Mesendoderm (in vitro differentiated cells): Measurements from ENCODE around the gene GJA3.

Source experiments
- DNase-seq: peaks from one replicate; pipeline ENCODE4 v3.0.0; 2013
- H2AK5ac ChIP-seq: 2 replicates; pipeline ENCODE4 v1.6.1; 2013; ENCODE audit warnings: low read length, inconsistent platforms
- H2BK120ac ChIP-seq: 2 replicates; pipeline ENCODE4 v1.6.1; 2013; ENCODE audit warnings: low read depth, mild to moderate bottlenecking, low read length, moderate library complexity, mixed read lengths
- H2BK15ac ChIP-seq: replicated peaks from 2 replicates; pipeline ENCODE4 v1.6.1; 2013; ENCODE audit warnings: low read depth, mild to moderate bottlenecking, moderate library complexity
- H2BK5ac ChIP-seq: 2 replicates; pipeline ENCODE4 v1.6.1; 2013; ENCODE audit warnings: low read length, inconsistent platforms
- H3K18ac ChIP-seq: 2 replicates; pipeline ENCODE4 v1.6.1; 2013; ENCODE audit warnings: mild to moderate bottlenecking, low read length, mixed read lengths
- H3K23ac ChIP-seq: one replicate; pipeline ENCODE4 v1.6.1; 2013; ENCODE audit warnings: low read length
- H3K27ac ChIP-seq: 2 replicates; pipeline ENCODE4 v1.5.1; 2013; ENCODE audit warnings: low read depth, mild to moderate bottlenecking, inconsistent platforms, low read length, moderate library complexity
- H3K27me3 ChIP-seq: 2 replicates; pipeline ENCODE4 v1.6.1; 2013; ENCODE audit warnings: low read length, control low read depth, mild to moderate bottlenecking, inconsistent platforms; ENCODE audit not compliant: insufficient read depth, poor library complexity
- H3K36me3 ChIP-seq: 2 replicates; pipeline ENCODE4 v1.6.1; 2013; ENCODE audit warnings: low read length, inconsistent platforms; ENCODE audit not compliant: control insufficient read depth, insufficient read depth
- H3K4ac ChIP-seq: one replicate; pipeline ENCODE4 v1.6.1; 2013; ENCODE audit warnings: low read depth, mild to moderate bottlenecking, low read length, moderate library complexity
- H3K4me1 ChIP-seq: 2 replicates; pipeline ENCODE4 v1.6.1; 2013; ENCODE audit warnings: low read depth, low read length, inconsistent platforms; ENCODE audit not compliant: control insufficient read depth
- H3K4me2 ChIP-seq: 2 replicates; pipeline ENCODE4 v1.6.1; 2013; ENCODE audit warnings: low read length
- H3K4me3 ChIP-seq: 2 replicates; pipeline ENCODE4 v1.5.1; 2013; ENCODE audit warnings: mild to moderate bottlenecking, low read length
- H3K56ac ChIP-seq: one replicate; pipeline ENCODE4 v1.6.1; 2013; ENCODE audit warnings: low read length
- H3K79me1 ChIP-seq: 2 replicates; pipeline ENCODE4 v1.6.1; 2013; ENCODE audit warnings: low read length, inconsistent platforms
- H3K79me2 ChIP-seq: 2 replicates; pipeline ENCODE4 v1.6.1; 2013; ENCODE audit warnings: mild to moderate bottlenecking, low read length; ENCODE audit not compliant: control insufficient read depth, insufficient read depth
- H3K9ac ChIP-seq: 2 replicates; pipeline ENCODE4 v1.6.1; 2013; ENCODE audit warnings: low read length, inconsistent platforms
- H4K5ac ChIP-seq: one replicate; pipeline ENCODE4 v1.6.1; 2013; ENCODE audit warnings: low read length
- H4K8ac ChIP-seq: one replicate; pipeline ENCODE4 v1.6.1; 2013; ENCODE audit warnings: low read depth, mild to moderate bottlenecking, control low read depth, low read length, moderate library complexity
- WGBS: extraction: QIAGEN DNeasy Blood & Tissue Kit; methylation state at CpG from one replicate; pipeline ENCODE4 v1.1.7; 2013; ENCODE audit warnings: low lambda C conversion rate, missing lambda C conversion rate; ENCODE audit not compliant: insufficient coverage; ENCODE audit errors: extremely low coverage; 5-methylcytosine and 5-hydroxymethylcytosine counted together

The GJA3 gene

DNA sequence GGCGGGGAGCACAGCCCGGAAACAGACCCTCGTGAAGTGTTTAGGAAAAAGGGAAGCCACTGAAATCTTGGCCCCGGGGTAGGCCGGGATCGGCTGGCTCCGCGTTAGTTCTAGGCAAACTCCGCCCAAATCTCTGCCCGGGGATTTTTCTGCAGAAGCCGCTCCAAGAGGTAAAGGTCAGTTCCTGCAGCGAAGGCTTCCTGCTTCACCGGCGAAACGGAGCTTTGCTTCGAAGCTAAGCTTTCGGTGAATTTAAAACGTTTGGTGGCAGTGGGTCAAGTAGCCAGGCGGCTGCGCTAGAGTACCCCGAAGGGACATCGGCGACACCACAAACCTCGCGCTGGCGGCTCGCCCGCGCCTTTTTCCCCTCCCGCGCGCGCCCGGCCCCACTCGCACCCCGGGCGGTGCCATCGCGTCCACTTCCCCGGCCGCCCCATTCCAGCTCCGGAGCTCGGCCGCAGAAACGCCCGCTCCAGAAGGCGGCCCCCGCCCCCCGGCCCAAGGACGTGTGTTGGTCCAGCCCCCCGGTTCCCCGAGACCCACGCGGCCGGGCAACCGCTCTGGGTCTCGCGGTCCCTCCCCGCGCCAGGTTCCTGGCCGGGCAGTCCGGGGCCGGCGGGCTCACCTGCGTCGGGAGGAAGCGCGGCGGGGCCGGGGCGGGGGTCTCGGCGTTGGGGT lies 31.4 kb upstream of the GJA3 start:
- WGBS, result no CpG with 5 or more reads among the region's 73 CpGs

DNA sequence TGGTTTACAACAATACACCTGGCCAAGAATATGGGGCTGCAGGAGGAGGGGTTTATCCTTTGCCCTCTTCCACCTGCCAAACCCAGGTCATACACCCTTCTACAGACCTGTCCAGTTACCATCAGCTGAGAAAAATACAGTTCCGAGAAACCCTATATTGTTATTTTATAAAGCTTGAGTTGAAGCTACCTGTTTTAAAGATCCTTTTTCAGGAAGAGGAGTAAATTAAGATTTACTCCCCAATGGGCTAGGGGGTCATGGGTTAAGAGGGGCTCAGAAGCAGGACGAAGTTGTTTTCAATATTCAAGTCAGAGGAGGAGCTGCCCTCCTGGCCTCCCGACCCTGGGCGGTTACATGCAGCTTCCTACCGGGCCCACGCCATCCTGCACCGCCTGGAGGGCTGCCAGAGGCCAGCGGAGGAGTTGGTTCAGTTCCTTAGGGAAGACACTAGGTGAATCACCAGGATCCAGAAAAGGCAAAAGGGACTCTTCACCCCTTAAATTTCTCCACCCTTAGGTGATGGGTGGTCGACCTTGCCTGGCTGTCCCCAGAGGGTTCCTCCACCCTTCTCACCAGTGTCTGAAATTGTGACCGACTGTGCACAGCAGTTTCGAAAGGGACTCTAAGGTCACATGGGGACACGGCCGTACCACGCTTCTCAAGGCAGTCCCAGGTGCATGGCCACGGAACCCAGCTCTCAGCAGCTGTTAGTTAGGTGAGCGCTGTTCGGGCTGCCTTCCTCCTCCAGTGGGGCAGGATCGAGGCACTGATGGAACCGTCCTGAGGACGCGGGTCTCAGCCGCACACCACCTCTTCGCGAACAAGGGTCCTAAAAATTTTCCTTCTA lies 30.7 kb upstream of the GJA3 start:
- DNase-seq, result no peak
- H3K4me3 ChIP-seq, result no peak overlapping the region

More for the DNA sequence above, 31.4 kb upstream of the GJA3 start:
- DNase-seq, result peak; percentile 72
- H3K27ac ChIP-seq, result no peak overlapping the region
- no peak overlapping the region for H3K4me3 ChIP-seq
- no peak overlapping the region for H2BK15ac ChIP-seq
- H3K4me2 ChIP-seq, result peak overlapping the region; percentile 71
- H3K27me3 ChIP-seq, result peaks cover 43% of the 10 kb centered on the region
- H3K23ac ChIP-seq, result no peak overlapping the region
- no peak overlapping the region for H4K8ac ChIP-seq
- H4K5ac ChIP-seq, result no peak overlapping the region
- H2BK120ac ChIP-seq, result no peak overlapping the region
- no peaks in the 10 kb centered on the region for H3K79me2 ChIP-seq
- H3K56ac ChIP-seq, result peak overlapping the region; percentile 66
- no peaks in the 10 kb centered on the region for H3K79me1 ChIP-seq
- H3K4me1 ChIP-seq, result no peaks in the 10 kb centered on the region
- H3K18ac ChIP-seq, result peak overlapping the region; percentile 33
- peak overlapping the region; percentile 30 for H3K9ac ChIP-seq
- H2BK5ac ChIP-seq, result no peak overlapping the region
- no peaks in the 10 kb centered on the region for H3K36me3 ChIP-seq
- no peak overlapping the region for H2AK5ac ChIP-seq
- H3K4ac ChIP-seq, result no peak overlapping the region

DNA sequence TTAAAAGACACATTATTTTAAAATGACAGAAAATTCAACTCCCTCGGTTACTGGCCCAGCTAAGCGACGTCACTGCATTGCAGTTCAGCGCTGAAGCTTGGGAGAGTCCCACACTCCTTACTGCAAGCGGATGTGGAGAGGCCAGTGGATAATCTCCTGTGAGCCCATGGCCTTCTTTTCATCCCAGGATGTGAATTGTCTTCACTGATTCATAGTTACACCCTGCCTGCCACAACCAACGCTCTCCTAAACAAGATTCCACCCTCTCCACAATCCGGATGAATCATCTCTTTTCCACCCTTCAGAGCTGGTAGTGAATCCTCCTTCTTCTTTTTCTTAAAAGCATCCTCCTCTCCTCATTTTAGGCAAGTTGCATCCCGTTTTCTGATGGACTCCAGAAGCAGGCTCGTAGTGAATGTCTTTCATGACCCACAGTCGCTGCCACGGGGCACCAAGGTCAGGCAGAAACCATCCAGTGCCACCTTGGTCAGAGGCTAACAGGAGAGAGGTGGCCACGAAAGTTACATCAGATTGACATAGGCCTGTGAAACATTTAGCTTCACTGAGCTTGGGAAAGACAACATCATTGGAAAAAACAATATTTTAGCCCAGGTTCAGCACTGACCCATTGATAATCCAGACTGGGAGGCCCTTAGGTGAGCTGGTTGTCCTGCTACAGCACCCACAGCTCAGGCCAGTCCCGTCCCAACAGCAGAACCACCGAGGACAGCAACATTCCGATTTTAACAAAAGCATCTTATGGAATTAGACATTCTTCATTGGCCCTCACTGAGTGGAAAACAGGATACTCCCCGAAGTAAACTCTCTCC lies 29.8 kb upstream of the GJA3 start:
- Histone ChIP-seq H3K23ac (no peak overlapping the region), H2BK5ac (no peak overlapping the region), H4K8ac (no peak overlapping the region), H2BK120ac (no peak overlapping the region), H3K56ac (no peak overlapping the region), H3K4ac (no peak overlapping the region), H3K4me1 (no peaks in the 10 kb centered on the region), H3K36me3 (no peaks in the 10 kb centered on the region), H3K27me3 (peaks cover 41% of the 10 kb centered on the region), H3K4me3 (no peak overlapping the region), H3K9ac (no peak overlapping the region), H2BK15ac (no peak overlapping the region), H3K4me2 (no peak overlapping the region), H4K5ac (no peak overlapping the region), H3K79me1 (no peaks in the 10 kb centered on the region), H2AK5ac (no peak overlapping the region), H3K27ac (no peak overlapping the region), H3K18ac (no peak overlapping the region), H3K79me2 (no peaks in the 10 kb centered on the region)
- DNase-seq, result no peak
- WGBS, result no CpG with 5 or more reads among the region's 16 CpGs

More for the DNA sequence above, 30.7 kb upstream of the GJA3 start:
- no peaks in the 10 kb centered on the region for H3K79me2 ChIP-seq
- H3K27me3 ChIP-seq, result peaks cover 43% of the 10 kb centered on the region
- no peak overlapping the region for H4K5ac ChIP-seq
- H2BK15ac ChIP-seq, result no peak overlapping the region
- no peak overlapping the region for H2BK5ac ChIP-seq
- H3K18ac ChIP-seq, result no peak overlapping the region
- no peaks in the 10 kb centered on the region for H3K4me1 ChIP-seq
- H3K36me3 ChIP-seq, result no peaks in the 10 kb centered on the region
- H4K8ac ChIP-seq, result no peak overlapping the region
- H3K4ac ChIP-seq, result no peak overlapping the region
- peak overlapping the region; percentile 81 for H3K23ac ChIP-seq
- peak overlapping the region; percentile 71 for H3K4me2 ChIP-seq
- peak overlapping the region; percentile 30 for H3K9ac ChIP-seq
- peak overlapping the region; percentile 66 for H3K56ac ChIP-seq
- H3K27ac ChIP-seq, result no peak overlapping the region
- no peak overlapping the region for H2AK5ac ChIP-seq
- no CpG with 5 or more reads among the region's 24 CpGs for WGBS
- no peak overlapping the region for H2BK120ac ChIP-seq
- no peaks in the 10 kb centered on the region for H3K79me1 ChIP-seq

DNA sequence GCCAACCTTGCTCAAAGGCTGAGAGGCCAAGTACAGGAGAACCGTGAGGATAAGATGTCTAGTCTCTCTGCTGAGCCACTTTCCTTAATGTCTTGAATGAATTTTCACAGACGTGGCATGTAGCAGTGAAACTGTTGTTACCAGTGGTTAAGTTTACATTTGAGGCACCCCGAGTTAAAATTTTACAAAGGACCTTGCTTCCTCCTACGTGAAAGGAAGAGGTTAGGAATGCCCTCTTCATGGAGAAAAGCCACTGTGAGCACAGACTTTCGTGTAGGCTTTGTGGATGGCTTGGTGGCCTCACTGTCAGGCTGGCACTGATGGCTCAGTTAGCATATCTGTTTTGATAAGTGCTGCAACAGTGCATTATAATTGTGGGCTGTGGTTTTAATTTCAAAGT lies 29.2 kb upstream of the GJA3 start:
- H2BK5ac ChIP-seq, result no peak overlapping the region
- H4K5ac ChIP-seq, result no peak overlapping the region
- H3K79me1 ChIP-seq, result no peaks in the 10 kb centered on the region
- H3K4me1 ChIP-seq, result no peaks in the 10 kb centered on the region
- H3K27ac ChIP-seq, result no peak overlapping the region
- H3K79me2 ChIP-seq, result no peaks in the 10 kb centered on the region
- no peak overlapping the region for H3K4me3 ChIP-seq
- H2BK15ac ChIP-seq, result no peak overlapping the region
- no peak overlapping the region for H3K23ac ChIP-seq
- H4K8ac ChIP-seq, result no peak overlapping the region
- DNase-seq, result no peak
- H3K18ac ChIP-seq, result no peak overlapping the region
- no peak overlapping the region for H2AK5ac ChIP-seq
- WGBS, result no CpG with 5 or more reads among the region's 5 CpGs
- H2BK120ac ChIP-seq, result no peak overlapping the region
- H3K36me3 ChIP-seq, result no peaks in the 10 kb centered on the region
- H3K56ac ChIP-seq, result no peak overlapping the region
- no peak overlapping the region for H3K9ac ChIP-seq
- H3K27me3 ChIP-seq, result peaks cover 37% of the 10 kb centered on the region
- no peak overlapping the region for H3K4me2 ChIP-seq
- no peak overlapping the region for H3K4ac ChIP-seq

DNA sequence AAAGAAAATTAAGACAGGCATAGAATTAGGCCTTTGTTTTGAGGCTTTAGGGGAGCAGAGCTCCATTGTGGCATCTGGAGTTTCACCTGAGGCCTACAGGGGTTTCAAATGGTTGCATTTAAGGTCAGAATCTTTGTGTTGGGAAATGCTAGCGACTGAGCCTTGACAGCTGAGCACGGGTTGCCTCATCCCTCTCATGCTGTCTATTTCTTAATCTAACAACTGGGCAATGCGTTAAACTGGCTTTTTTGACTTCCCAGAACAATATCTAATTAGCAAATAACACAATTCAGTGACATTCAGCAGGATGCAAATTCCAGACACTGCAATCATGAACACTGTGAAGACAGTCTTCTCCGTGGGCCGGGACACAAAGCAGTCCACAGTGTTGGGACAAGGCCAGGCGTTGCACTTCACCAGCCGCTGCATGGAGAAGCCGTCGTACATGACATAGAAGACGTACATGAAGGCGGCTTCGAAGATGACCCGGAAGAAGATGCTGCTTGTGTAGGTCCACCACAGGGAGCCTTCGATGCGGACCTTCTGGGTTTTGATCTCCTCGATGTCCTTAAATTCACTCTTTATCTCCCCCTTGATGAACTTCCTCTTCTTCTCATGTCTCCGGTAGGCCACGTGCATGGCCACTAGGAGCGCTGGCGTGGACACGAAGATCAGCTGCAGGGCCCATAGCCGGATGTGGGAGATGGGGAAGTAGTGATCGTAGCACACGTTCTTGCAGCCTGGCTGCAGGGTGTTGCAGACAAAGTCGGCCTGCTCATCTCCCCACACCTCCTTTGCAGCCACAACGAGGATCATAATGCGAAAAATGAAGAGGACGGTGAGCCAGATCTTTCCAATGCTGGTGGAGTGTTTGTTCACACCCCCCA lies 28.1 kb upstream of the GJA3 start:
- peak; percentile 67 for DNase-seq
- H3K18ac ChIP-seq, result no peak overlapping the region
- no peak overlapping the region for H2BK15ac ChIP-seq
- no peak overlapping the region for H3K4me3 ChIP-seq
- no peak overlapping the region for H4K5ac ChIP-seq
- H3K27ac ChIP-seq, result no peak overlapping the region
- no peak overlapping the region for H3K56ac ChIP-seq
- no peak overlapping the region for H4K8ac ChIP-seq
- no peak overlapping the region for H2BK5ac ChIP-seq
- no peaks in the 10 kb centered on the region for H3K79me1 ChIP-seq
- no peak overlapping the region for H2BK120ac ChIP-seq
- H3K4me2 ChIP-seq, result no peak overlapping the region
- no peak overlapping the region for H3K4ac ChIP-seq
- WGBS, result no CpG with 5 or more reads among the region's 28 CpGs
- no peak overlapping the region for H3K9ac ChIP-seq
- peaks cover 26% of the 10 kb centered on the region for H3K27me3 ChIP-seq
- no peaks in the 10 kb centered on the region for H3K36me3 ChIP-seq
- no peaks in the 10 kb centered on the region for H3K4me1 ChIP-seq
- H3K79me2 ChIP-seq, result no peaks in the 10 kb centered on the region
- no peak overlapping the region for H2AK5ac ChIP-seq
- no peak overlapping the region for H3K23ac ChIP-seq
